C4-2B (cell line): Measurements from ENCODE around the gene FEM1A.

Source experiments
- ZFX ChIP-seq: fragments of 450-650 bp; IDR thresholded peaks from 2 replicates; pipeline ENCODE4 v1.6.1; 2017
- TF ChIP-seq, protein P1 (sequence below): fragments of 450-650 bp; conservative IDR thresholded peaks from 2 replicates; pipeline ENCODE4 v1.5.1; 2017; ENCODE audit warnings: mild to moderate bottlenecking

DNA sequence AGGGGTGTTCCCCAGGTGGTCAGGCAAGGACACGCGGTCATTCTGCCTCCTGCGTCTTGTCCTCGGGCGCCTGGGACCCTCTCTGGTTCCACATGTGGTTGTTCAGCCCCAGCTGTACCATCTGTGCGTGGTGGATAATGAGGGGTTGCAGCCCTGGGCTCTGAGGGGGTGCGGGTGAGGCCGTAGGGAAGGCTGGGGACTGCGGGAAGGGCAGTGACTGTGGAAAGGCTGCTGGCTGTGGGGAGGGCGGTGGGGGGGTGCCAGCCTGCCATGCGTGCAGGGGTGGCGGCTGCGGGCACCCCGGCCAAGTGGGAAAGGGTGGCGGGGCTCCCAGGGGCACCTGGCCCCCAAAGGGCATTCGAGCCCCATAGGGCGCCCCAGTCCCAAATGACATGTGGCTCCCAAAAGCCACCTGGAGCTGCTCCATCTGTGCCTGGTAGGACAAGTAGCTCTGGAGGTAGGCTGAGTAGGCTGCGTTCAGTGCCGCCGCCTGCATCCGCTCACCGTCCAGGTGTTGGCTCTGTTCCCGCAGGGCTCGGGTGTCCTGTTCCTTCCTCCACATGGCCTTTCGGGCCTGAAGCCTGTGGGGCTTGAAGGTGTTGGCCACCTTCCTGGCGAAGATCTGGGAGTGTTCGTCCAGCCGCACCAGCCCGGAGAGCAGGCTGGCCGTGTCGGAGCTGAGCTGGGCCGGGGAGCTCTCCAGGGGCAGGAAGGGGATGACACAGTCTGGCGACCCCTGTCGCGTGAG, 24.8 kb downstream of the FEM1A start:
- TF ChIP-seq, protein P1, sequence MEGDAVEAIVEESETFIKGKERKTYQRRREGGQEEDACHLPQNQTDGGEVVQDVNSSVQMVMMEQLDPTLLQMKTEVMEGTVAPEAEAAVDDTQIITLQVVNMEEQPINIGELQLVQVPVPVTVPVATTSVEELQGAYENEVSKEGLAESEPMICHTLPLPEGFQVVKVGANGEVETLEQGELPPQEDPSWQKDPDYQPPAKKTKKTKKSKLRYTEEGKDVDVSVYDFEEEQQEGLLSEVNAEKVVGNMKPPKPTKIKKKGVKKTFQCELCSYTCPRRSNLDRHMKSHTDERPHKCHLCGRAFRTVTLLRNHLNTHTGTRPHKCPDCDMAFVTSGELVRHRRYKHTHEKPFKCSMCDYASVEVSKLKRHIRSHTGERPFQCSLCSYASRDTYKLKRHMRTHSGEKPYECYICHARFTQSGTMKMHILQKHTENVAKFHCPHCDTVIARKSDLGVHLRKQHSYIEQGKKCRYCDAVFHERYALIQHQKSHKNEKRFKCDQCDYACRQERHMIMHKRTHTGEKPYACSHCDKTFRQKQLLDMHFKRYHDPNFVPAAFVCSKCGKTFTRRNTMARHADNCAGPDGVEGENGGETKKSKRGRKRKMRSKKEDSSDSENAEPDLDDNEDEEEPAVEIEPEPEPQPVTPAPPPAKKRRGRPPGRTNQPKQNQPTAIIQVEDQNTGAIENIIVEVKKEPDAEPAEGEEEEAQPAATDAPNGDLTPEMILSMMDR, result no peak
- TF ChIP-seq ZFX, result no peak
